ENCODE data around the gene SIRPA. TPM values are rescaled to one million over a fixed set of nuclear protein-coding genes. Genes with fewer than 3 reads are reported as not detected.
A peak's percentile ranks its signal among the peaks of the same experiment; 100 is the strongest.

The SIRPA gene
- polyA plus RNA-seq, 1 donor (not counting 4 experiments of a cell fraction or from before 2014, with no cell fraction given), result 23.7 TPM

GRCh38 chr20:1964659-1965405, 69.6 kb downstream of the SIRPA start:
- dilution Hi-C loops (cut with MboI; ENCODE audit: extremely low pct_ligation_motif_present, low sequenced_read_pairs), result no loop called here
- no peak overlapping the region for H3K27ac ChIP-seq (ENCODE audit: control insufficient read depth, insufficient read depth, low read length)
- peak overlapping the region; percentile 68 for H3K4me2 ChIP-seq (ENCODE audit: control insufficient read depth, extremely low read depth, insufficient read depth, low read depth, low read length)
- peaks cover 9% of the 10 kb centered on the region for H3K27me3 ChIP-seq (ENCODE audit: control insufficient read depth, extremely low read depth, insufficient read depth, low read length)
- H3K9ac ChIP-seq (ENCODE audit: control insufficient read depth, extremely low read depth, insufficient read depth, low read length), result no peak overlapping the region
- H3K79me2 ChIP-seq (ENCODE audit: control insufficient read depth, insufficient read depth, low read length), result no peaks in the 10 kb centered on the region
- DNase-seq (ENCODE audit: low read depth, low spot score), result no peak
- H3K36me3 ChIP-seq (ENCODE audit: control insufficient read depth in 2 of 2, extremely low read depth in 1 of 2, insufficient read depth in 2 of 2, low read length in 2 of 2), result no peaks in the 10 kb centered on the region
- H4K20me1 ChIP-seq (ENCODE audit: control insufficient read depth, extremely low read depth, insufficient read depth, low read length), result no peaks in the 10 kb centered on the region
- TF ChIP-seq EZH2 (IDR thresholded peaks at IDR 0.05; ENCODE audit: low read length), result no peak
- TF ChIP-seq, protein P1, sequence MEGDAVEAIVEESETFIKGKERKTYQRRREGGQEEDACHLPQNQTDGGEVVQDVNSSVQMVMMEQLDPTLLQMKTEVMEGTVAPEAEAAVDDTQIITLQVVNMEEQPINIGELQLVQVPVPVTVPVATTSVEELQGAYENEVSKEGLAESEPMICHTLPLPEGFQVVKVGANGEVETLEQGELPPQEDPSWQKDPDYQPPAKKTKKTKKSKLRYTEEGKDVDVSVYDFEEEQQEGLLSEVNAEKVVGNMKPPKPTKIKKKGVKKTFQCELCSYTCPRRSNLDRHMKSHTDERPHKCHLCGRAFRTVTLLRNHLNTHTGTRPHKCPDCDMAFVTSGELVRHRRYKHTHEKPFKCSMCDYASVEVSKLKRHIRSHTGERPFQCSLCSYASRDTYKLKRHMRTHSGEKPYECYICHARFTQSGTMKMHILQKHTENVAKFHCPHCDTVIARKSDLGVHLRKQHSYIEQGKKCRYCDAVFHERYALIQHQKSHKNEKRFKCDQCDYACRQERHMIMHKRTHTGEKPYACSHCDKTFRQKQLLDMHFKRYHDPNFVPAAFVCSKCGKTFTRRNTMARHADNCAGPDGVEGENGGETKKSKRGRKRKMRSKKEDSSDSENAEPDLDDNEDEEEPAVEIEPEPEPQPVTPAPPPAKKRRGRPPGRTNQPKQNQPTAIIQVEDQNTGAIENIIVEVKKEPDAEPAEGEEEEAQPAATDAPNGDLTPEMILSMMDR (optimal IDR thresholded peaks at IDR 0.05 in 1 of 3, IDR thresholded peaks at IDR 0.05 in 1 of 3, conservative IDR thresholded peaks at IDR 0.05 in 1 of 3; ENCODE audit: extremely low read depth in 1 of 3, insufficient read depth in 2 of 3, low read length in 3 of 3), result no peak
- H2AFZ ChIP-seq (ENCODE audit: control insufficient read depth, low read length), result peak overlapping the region; percentile 73
- no peaks in the 10 kb centered on the region for H3K9me3 ChIP-seq (ENCODE audit: control insufficient read depth, low read depth, low read length)
- H3K4me1 ChIP-seq (ENCODE audit: control insufficient read depth, extremely low read depth, insufficient read depth, low read length), result peaks cover 5% of the 10 kb centered on the region
- no peak overlapping the region for H3K4me3 ChIP-seq (ENCODE audit: control insufficient read depth in 2 of 3, extremely low read depth in 1 of 3, insufficient read depth in 2 of 3, low read depth in 1 of 3, low read length in 3 of 3)
- H3K9me1 ChIP-seq (ENCODE audit: control insufficient read depth, extremely low read depth, insufficient read depth, low read length), result no peaks in the 10 kb centered on the region
- no peak for FAIRE-seq

DNA sequence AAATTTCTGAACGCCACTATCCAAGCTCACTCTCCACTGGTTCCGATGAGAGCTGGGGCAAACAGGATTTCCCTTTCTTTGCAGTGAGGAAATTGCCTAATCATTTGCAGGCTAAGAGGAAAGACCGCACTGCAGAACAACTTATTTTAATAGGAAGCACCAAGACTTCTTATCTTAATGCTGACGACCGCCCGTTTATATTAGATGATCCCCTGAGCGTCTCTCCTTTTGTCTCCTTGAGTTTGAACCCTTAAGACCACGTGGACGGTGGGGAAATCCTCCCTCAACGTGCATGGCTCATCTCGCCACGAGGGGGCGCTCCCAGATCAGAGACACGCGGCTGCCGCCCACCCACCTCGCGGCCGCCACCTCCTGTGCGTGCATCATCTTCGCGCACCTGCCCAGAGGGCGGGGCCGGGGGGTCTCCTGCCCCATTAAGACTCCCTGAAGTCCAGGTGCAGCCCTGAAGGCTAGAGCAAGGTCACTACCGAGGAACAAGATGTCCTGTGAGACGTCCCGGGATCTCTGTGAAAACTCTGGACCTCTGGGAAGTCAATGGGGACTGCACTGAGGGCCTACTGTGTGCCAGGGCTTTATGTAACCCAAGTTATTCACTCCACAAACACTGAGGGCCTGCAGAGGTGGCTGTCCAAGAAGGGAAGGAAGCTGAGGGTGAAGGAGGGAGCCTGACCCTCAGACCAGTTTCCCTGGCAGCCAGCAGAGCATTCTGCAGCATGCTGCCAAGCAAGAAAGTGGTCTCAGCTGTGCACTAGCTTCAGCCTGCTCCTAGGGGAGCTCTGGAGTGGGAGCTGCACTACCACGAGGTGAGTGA, 70.5 kb downstream of the SIRPA start:
- Histone ChIP-seq H4K20me1 (ENCODE audit: control insufficient read depth, extremely low read depth, insufficient read depth, low read length) (no peaks in the 10 kb centered on the region), H3K27ac (ENCODE audit: control insufficient read depth, insufficient read depth, low read length) (no peak overlapping the region), H3K9ac (ENCODE audit: control insufficient read depth, extremely low read depth, insufficient read depth, low read length) (no peak overlapping the region), H3K36me3 (ENCODE audit: control insufficient read depth in 2 of 2, extremely low read depth in 1 of 2, insufficient read depth in 2 of 2, low read length in 2 of 2) (no peaks in the 10 kb centered on the region), H3K4me2 (ENCODE audit: control insufficient read depth, extremely low read depth, insufficient read depth, low read depth, low read length) (peak overlapping the region; percentile 68), H3K4me3 (ENCODE audit: control insufficient read depth in 2 of 3, extremely low read depth in 1 of 3, insufficient read depth in 2 of 3, low read depth in 1 of 3, low read length in 3 of 3) (peak overlapping the region in 1 of 3 experiments; percentile 25), H3K9me3 (ENCODE audit: control insufficient read depth, low read depth, low read length) (no peaks in the 10 kb centered on the region), H3K4me1 (ENCODE audit: control insufficient read depth, extremely low read depth, insufficient read depth, low read length) (peaks cover 5% of the 10 kb centered on the region), H3K79me2 (ENCODE audit: control insufficient read depth, insufficient read depth, low read length) (no peaks in the 10 kb centered on the region), H3K27me3 (ENCODE audit: control insufficient read depth, extremely low read depth, insufficient read depth, low read length) (peaks cover 9% of the 10 kb centered on the region), H3K9me1 (ENCODE audit: control insufficient read depth, extremely low read depth, insufficient read depth, low read length) (no peaks in the 10 kb centered on the region), H2AFZ (ENCODE audit: control insufficient read depth, low read length) (peak overlapping the region; percentile 73)
- DNase-seq (ENCODE audit: low read depth, low spot score) (no peak), FAIRE-seq (peak; percentile 79)
- dilution Hi-C loops (cut with MboI; ENCODE audit: extremely low pct_ligation_motif_present, low sequenced_read_pairs), result no loop called here
- no peak for TF ChIP-seq EZH2 (IDR thresholded peaks at IDR 0.05; ENCODE audit: low read length)
- TF ChIP-seq, protein P1 (optimal IDR thresholded peaks at IDR 0.05 in 1 of 3, IDR thresholded peaks at IDR 0.05 in 1 of 3, conservative IDR thresholded peaks at IDR 0.05 in 1 of 3; ENCODE audit: extremely low read depth in 1 of 3, insufficient read depth in 2 of 3, low read length in 3 of 3), result peak; percentile 90 to 98 (median 95)
